ENCODE data around the gene MSI1. TPM values are rescaled to one million over a fixed set of nuclear protein-coding genes. Genes with fewer than 3 reads are reported as not detected.

Gene MSI1
- total RNA-seq, 1 experiment from 2014 or later: 26.0 TPM

- TF ChIP-seq EZH2 (IDR thresholded peaks at IDR 0.05) (no peak), POLR2AphosphoS5 (IDR thresholded peaks at IDR 0.05; ENCODE audit: low read depth, low read length) (peak; percentile 77), ELF1 (IDR thresholded peaks at IDR 0.05; ENCODE audit: borderline replicate concordance, low read depth) (no peak; the same call in 1 of the 2 replicates), ZNF274 (IDR thresholded peaks at IDR 0.05; ENCODE audit: low read depth, low read length) (no peak), POLR2A (IDR thresholded peaks at IDR 0.05; ENCODE audit: borderline replicate concordance, extremely low read depth, insufficient read depth, insufficient read length) (no peak)
Observed at GRCh38 chr12:120301962-120302815, 66.8 kb downstream of the MSI1 start, which contains the start of gene SIRT4 (continued).

DNA sequence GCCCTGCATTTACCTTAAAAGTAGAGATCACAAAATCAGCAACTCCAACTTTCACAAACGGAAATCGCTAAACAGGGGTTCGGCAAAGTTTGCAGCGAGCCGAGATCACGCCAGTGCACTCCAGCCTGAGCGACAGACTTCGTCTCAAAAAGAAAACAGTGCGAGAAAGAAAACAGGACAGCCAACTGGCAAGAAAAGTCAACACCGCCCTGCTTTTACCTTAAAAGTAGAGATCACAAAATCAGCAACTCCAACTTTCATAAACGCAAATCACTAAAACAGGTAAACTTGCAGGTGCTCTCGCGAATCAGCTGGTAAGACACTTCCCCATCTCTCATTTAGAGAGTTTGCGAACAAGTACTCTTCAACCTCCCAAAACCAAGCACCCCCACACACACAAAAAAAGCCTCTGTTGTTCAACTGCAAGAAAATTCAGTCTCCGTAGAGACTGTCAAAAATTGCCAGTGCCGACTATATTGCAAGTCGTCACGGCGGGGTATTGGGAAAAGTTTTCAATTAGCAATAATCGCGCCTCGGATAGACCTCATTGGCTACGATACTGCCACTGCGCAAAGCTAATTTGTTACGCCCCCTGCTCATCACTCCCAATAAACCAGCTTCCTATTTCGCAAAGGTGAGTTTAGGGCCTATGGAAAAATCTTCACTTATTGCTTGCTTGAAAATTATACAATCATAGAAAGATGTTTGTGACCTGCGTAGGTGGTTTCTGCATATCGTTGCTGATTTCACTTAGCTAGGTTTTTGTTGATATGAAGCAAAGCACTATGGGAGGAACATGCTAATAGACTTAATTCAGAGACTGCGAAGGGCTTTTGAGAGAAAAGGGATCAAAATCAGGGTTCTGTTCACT, 76.1 kb downstream of the MSI1 start, which contains the start of gene RNU4-1:
TSS of gene RNU4-1 (minus strand) at position 577 of the 871 bp plus-strand sequence.
- BruUV-seq (replicated peaks): no TSS peak
- CTCF ChIA-PET: interaction anchor here (1.0 to 3.2 kb wide), 5 partner anchors 9 to 92 kb away, joined by 3 to 32 read pairs (median 12); partner anchors contain the start of genes RPLP0 and SIRT4
- POLR2A ChIA-PET: interaction anchor here (0.6 to 8.0 kb wide), 25 partner anchors 10 to 319 kb away, joined by 3 to 394 read pairs (median 10); partner anchors contain the start of genes COX6A1, DYNLL1, PLA2G1B and PXN
- TF ChIP-seq EGR1 (IDR thresholded peaks at IDR 0.05; ENCODE audit: low read depth): peak; percentile 76
- TF ChIP-seq, protein P1, sequence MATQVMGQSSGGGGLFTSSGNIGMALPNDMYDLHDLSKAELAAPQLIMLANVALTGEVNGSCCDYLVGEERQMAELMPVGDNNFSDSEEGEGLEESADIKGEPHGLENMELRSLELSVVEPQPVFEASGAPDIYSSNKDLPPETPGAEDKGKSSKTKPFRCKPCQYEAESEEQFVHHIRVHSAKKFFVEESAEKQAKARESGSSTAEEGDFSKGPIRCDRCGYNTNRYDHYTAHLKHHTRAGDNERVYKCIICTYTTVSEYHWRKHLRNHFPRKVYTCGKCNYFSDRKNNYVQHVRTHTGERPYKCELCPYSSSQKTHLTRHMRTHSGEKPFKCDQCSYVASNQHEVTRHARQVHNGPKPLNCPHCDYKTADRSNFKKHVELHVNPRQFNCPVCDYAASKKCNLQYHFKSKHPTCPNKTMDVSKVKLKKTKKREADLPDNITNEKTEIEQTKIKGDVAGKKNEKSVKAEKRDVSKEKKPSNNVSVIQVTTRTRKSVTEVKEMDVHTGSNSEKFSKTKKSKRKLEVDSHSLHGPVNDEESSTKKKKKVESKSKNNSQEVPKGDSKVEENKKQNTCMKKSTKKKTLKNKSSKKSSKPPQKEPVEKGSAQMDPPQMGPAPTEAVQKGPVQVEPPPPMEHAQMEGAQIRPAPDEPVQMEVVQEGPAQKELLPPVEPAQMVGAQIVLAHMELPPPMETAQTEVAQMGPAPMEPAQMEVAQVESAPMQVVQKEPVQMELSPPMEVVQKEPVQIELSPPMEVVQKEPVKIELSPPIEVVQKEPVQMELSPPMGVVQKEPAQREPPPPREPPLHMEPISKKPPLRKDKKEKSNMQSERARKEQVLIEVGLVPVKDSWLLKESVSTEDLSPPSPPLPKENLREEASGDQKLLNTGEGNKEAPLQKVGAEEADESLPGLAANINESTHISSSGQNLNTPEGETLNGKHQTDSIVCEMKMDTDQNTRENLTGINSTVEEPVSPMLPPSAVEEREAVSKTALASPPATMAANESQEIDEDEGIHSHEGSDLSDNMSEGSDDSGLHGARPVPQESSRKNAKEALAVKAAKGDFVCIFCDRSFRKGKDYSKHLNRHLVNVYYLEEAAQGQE (IDR thresholded peaks at IDR 0.05; ENCODE audit: low read depth): no peak
- peak; percentile 78 for TF ChIP-seq YY1 (IDR thresholded peaks at IDR 0.05; ENCODE audit: extremely low read depth, insufficient replicate concordance, low read depth, low read length)
- TF ChIP-seq TCF7L2 (IDR thresholded peaks at IDR 0.05; ENCODE audit: borderline replicate concordance, extremely low read depth, insufficient read depth, insufficient read length): peak; percentile 7
- TF ChIP-seq, protein P2, sequence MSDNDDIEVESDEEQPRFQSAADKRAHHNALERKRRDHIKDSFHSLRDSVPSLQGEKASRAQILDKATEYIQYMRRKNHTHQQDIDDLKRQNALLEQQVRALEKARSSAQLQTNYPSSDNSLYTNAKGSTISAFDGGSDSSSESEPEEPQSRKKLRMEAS (IDR thresholded peaks at IDR 0.05): peak; percentile 71
- peak; percentile 90 for TF ChIP-seq CEBPB (IDR thresholded peaks at IDR 0.05; ENCODE audit: low read depth)
- peak; percentile 100 for TF ChIP-seq SIN3A (IDR thresholded peaks at IDR 0.05; ENCODE audit: low read depth)
- TF ChIP-seq JUND (IDR thresholded peaks at IDR 0.05): peak; percentile 89
- TF ChIP-seq CBX3 (IDR thresholded peaks at IDR 0.05; ENCODE audit: low read depth): peak; percentile 98
- TF ChIP-seq POLR2AphosphoS5 (IDR thresholded peaks at IDR 0.05; ENCODE audit: low read depth, low read length): peak; percentile 100
- 0 out of 2 replicates have a peak, but pooled peaks have one; percentile 24 for TF ChIP-seq RAD21 (IDR thresholded peaks at IDR 0.05; ENCODE audit: low read depth)
- TF ChIP-seq FOSL1 (IDR thresholded peaks at IDR 0.05; ENCODE audit: low read depth): peak; percentile 55
- peak; percentile 100 for TF ChIP-seq POLR2A (IDR thresholded peaks at IDR 0.05; ENCODE audit: borderline replicate concordance, extremely low read depth, insufficient read depth, insufficient read length)
- no peak for TF ChIP-seq ZNF274 (IDR thresholded peaks at IDR 0.05; ENCODE audit: low read depth, low read length)
- no peak for TF ChIP-seq EZH2 (IDR thresholded peaks at IDR 0.05)

More for the DNA sequence above, 76.1 kb downstream of the MSI1 start, which contains the start of gene RNU4-1:
- Histone ChIP-seq H3K79me2 (ENCODE audit: insufficient read depth, low read length) (no peaks in the 10 kb centered on the region), H3K27ac (ENCODE audit: low read depth, low read length) (peak within 1 kb of the TSS; percentile 84), H3K4me2 (ENCODE audit: low read length) (peak within 1 kb of the TSS; percentile 83), H3K9me2 (ENCODE audit: insufficient read depth) (no peaks in the 10 kb centered on the region), H3K9me3 (ENCODE audit: control insufficient read depth in 1 of 2, insufficient read depth in 1 of 2, low read depth in 1 of 2, low read length in 2 of 2) (no peaks in the 10 kb centered on the region), H2AFZ (ENCODE audit: low read depth, low read length, poor library complexity, severe bottlenecking) (peak within 1 kb of the TSS; percentile 98), H4K20me1 (ENCODE audit: insufficient read depth) (no peaks in the 10 kb centered on the region), H3K9ac (ENCODE audit: low read length) (peak within 1 kb of the TSS; percentile 78), H3K4me1 (ENCODE audit: control insufficient read depth in 1 of 2, insufficient read depth in 2 of 2, low read length in 2 of 2) (peaks cover 10 to 36% of the 10 kb centered on the region in 2 experiments), H3K4me3 (replicated peaks in 1 of 2; ENCODE audit: low read depth in 1 of 2, low read length in 2 of 2) (peak within 1 kb of the TSS; percentile 47 to 56), H3K36me3 (ENCODE audit: control insufficient read depth in 1 of 2, insufficient read depth in 2 of 2, low read length in 2 of 2) (no peaks in the 10 kb centered on the region), H3K27me3 (ENCODE audit: insufficient read depth, low read length) (no peaks in the 10 kb centered on the region)
- intact Hi-C loops (cut with micrococcal nuclease): no loop called here
- RAD21 ChIA-PET (ENCODE audit: low non-redundant PET in 1 of 2, low total read pairs in 2 of 2, uncharacterized antibody in 2 of 2, unreplicated experiment in 2 of 2): no interaction called here
- peak; percentile 99 for DNase-seq (ENCODE audit: low read depth, low spot score)
- ATAC-seq: peak; percentile 60
